HepG2 (cell line): ENCODE data around the gene GH2.
"Not testable (repeated sequence)": the region's sequence is repeated elsewhere in the genome, so short reads cannot be mapped to it uniquely, and the experiment has no call there.

Experiments used
- CTCF ChIP-seq: sonication (generic); formaldehyde crosslinking; IDR thresholded peaks from 2 replicates; pipeline ENCODE4 v1.5.0; 2020; ENCODE audit warnings: mild to moderate bottlenecking, missing genetic modification reagents, moderate library complexity
- MEIS1 ChIP-seq: sonication (generic); formaldehyde crosslinking; IDR thresholded peaks from 2 replicates; pipeline ENCODE4 v1.9.0; 2021; ENCODE audit warnings: mild to moderate bottlenecking, missing genetic modification reagents, moderate library complexity, borderline replicate concordance
- NCOR1 ChIP-seq: fragments of 200-600 bp; sonication (generic); IDR thresholded peaks from 2 replicates; pipeline ENCODE4 v1.7.0; 2017; ENCODE audit warnings: antibody characterized with exemption, low read length, borderline replicate concordance
- POLR2AphosphoS5 ChIP-seq: IDR thresholded peaks from 2 replicates; pipeline ENCODE4 v1.6.1; 2012; ENCODE audit warnings: low read depth, low read length
- SETDB1 ChIP-seq: sonication (generic); formaldehyde crosslinking; IDR thresholded peaks from 2 replicates; pipeline ENCODE4 v1.5.1; 2020; ENCODE audit warnings: missing genetic modification reagents, mild to moderate bottlenecking, borderline replicate concordance

DNA sequence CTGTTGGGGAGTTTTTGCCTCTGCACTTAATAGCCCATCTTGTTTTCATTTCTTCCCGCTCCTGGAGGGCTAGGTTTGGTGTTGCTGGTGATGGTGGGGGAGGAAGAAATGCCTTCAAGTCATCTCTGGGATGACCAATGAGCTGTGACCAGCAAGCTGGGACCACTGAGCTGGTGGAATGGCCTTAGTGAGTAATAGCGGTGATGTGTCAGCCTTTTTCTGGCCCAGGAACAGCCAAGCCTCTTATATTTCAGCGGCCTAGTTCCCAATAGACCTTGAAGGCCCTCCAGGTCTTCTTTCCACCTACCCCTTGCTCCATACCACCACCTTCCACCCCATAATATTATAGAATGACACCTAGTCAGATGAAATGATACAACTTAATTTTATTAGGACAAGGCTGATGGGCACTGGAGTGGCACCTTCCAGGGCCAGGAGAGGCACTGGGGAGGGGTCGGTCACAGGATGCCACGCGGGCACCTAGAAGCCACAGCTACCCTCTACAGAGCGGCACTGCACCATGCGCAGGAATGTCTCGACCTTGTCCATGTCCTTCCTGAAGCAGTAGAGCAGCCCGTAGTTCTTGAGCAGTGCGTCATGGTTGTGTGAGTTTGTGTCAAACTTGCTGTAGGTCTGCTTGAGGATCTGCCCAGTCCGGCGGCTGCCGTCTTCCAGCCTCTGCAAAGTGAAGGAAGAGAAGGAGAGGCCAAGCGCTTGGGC lies 9.9 kb downstream of the GH2 start:
- not testable (repeated sequence) for TF ChIP-seq NCOR1; SETDB1 (CRISPR knock-in tag); CTCF (CRISPR knock-in tag); POLR2AphosphoS5; MEIS1
